Mammary epithelial cell (primary cell): ENCODE data around the gene GTF2F1.

Source experiments
- CTCF ChIP-seq, 2 donors: IDR thresholded peaks in 1 of 2; conservative IDR thresholded peaks in 1 of 2; 2 replicates each; pipeline ENCODE4 v1.5.1; 2011 to 2012; ENCODE audit warnings: inconsistent platforms in 2 of 2, low read length in 2 of 2, mild to moderate bottlenecking in 2 of 2, control low read depth in 1 of 2, low read depth in 1 of 2; ENCODE audit not compliant: insufficient read depth in 1 of 2; ENCODE audit errors: extremely low read depth in 1 of 2
- EZH2 ChIP-seq: IDR thresholded peaks from 2 replicates; pipeline ENCODE4 v1.6.1; 2012; ENCODE audit warnings: low read length, inconsistent platforms, borderline replicate concordance

GRCh38 chr19:6378486-6378885, 14.5 kb downstream of the GTF2F1 start:
- TF ChIP-seq CTCF (conservative IDR thresholded peaks at IDR 0.05 in 1 of 2, IDR thresholded peaks at IDR 0.05 in 1 of 2; ENCODE audit: extremely low read depth in 1 of 2, insufficient read depth in 1 of 2, low read depth in 1 of 2, low read length in 2 of 2) (no peak), EZH2 (no peak)
